Neural progenitor cell (in vitro differentiated cells): Measurements from ENCODE around the gene SPDYE3. TPM values are rescaled to one million over a fixed set of nuclear protein-coding genes. Genes with fewer than 3 reads are reported as not detected.

Source experiments
- DNase-seq: peaks from one replicate; pipeline ENCODE4 v3.0.0-alpha.2; 2016; ENCODE audit warnings: low spot score
- H2AFZ ChIP-seq: fragments of 200-600 bp; sonication (generic); replicated peaks from 2 replicates; pipeline ENCODE4 v1.6.1; 2016; ENCODE audit warnings: antibody characterized with exemption
- H3F3A ChIP-seq: fragments of 200-600 bp; sonication (generic); 2 replicates; pipeline ENCODE4 v1.6.1; 2016; ENCODE audit warnings: antibody characterized with exemption, low read depth
- H3K27ac ChIP-seq: fragments of 200-600 bp; sonication (generic); 2 replicates; pipeline ENCODE4 v1.5.1; 2016; ENCODE audit warnings: mild to moderate bottlenecking
- H3K27me3 ChIP-seq: fragments of 200-600 bp; sonication (generic); 2 replicates; pipeline ENCODE4 v1.6.1; 2016; ENCODE audit warnings: mild to moderate bottlenecking, moderate library complexity
- H3K36me3 ChIP-seq: fragments of 200-600 bp; sonication (generic); 2 replicates; pipeline ENCODE4 v1.5.1; 2016
- H3K4me1 ChIP-seq: fragments of 200-600 bp; sonication (generic); 2 replicates; pipeline ENCODE4 v1.6.1; 2016; ENCODE audit warnings: mixed run types
- H3K4me2 ChIP-seq: fragments of 200-600 bp; sonication (generic); 2 replicates; pipeline ENCODE4 v1.6.1; 2016
- H3K4me3 ChIP-seq: fragments of 200-600 bp; sonication (generic); 2 replicates; pipeline ENCODE4 v1.5.1; 2016
- H3K79me2 ChIP-seq: fragments of 200-600 bp; sonication (generic); 2 replicates; pipeline ENCODE4 v1.6.1; 2016; ENCODE audit warnings: low read depth
- H3K9ac ChIP-seq: fragments of 200-600 bp; sonication (generic); 2 replicates; pipeline ENCODE4 v1.6.1; 2016
- H3K9me3 ChIP-seq: fragments of 200-600 bp; sonication (generic); 2 replicates; pipeline ENCODE4 v1.5.1; 2016; ENCODE audit warnings: low read depth
- H4K20me1 ChIP-seq: fragments of 200-600 bp; sonication (generic); 2 replicates; pipeline ENCODE4 v1.6.1; 2016; ENCODE audit warnings: low read depth
- H3K27ac Mint-ChIP-seq: 3 replicates; pipeline ENCODE4 v1.8.0; 2021; ENCODE audit warnings: mixed read lengths
- H3K27me3 Mint-ChIP-seq: 2 replicates; pipeline ENCODE4 v1.8.0; 2022; ENCODE audit warnings: low read depth, mild to moderate bottlenecking, inconsistent platforms, moderate library complexity, mixed read lengths; ENCODE audit not compliant: insufficient read depth
- H3K36me3 Mint-ChIP-seq: 3 replicates; pipeline ENCODE4 v1.8.0; 2021; ENCODE audit warnings: mixed read lengths
- H3K4me1 Mint-ChIP-seq: 3 replicates; pipeline ENCODE4 v1.8.0; 2021; ENCODE audit warnings: mixed read lengths
- H3K4me3 Mint-ChIP-seq: 3 replicates; pipeline ENCODE4 v1.8.0; 2021; ENCODE audit warnings: mild to moderate bottlenecking, moderate library complexity, mixed read lengths
- H3K9me3 Mint-ChIP-seq: 3 replicates; pipeline ENCODE4 v1.8.0; 2020; ENCODE audit warnings: mixed read lengths
- EZH2 ChIP-seq: fragments of 200-600 bp; sonication (generic); IDR thresholded peaks from 2 replicates; pipeline ENCODE4 v1.6.1; 2017; ENCODE audit warnings: antibody characterized with exemption, mild to moderate bottlenecking, moderate library complexity
- EZH2phosphoT487 ChIP-seq: fragments of 200-600 bp; sonication (generic); IDR thresholded peaks from 2 replicates; pipeline ENCODE4 v1.6.1; 2017; ENCODE audit warnings: antibody characterized with exemption
- total RNA-seq: library from RNA; depleted of rRNA; stranded (reverse); fragments of >200 nt; gene quantifications from 2 replicates; pipeline ENCODE4 v1.2.3, GENCODE V29; 2015; ENCODE audit warnings: low replicate concordance
- TF ChIP-seq, protein P1 (sequence below): fragments of 200-600 bp; sonication (generic); IDR thresholded peaks from 2 replicates; pipeline ENCODE4 v1.5.1; 2017; ENCODE audit warnings: antibody characterized with exemption, mild to moderate bottlenecking

Gene SPDYE3
- total RNA-seq, 1 donor from 2014 or later = not detected

DNA sequence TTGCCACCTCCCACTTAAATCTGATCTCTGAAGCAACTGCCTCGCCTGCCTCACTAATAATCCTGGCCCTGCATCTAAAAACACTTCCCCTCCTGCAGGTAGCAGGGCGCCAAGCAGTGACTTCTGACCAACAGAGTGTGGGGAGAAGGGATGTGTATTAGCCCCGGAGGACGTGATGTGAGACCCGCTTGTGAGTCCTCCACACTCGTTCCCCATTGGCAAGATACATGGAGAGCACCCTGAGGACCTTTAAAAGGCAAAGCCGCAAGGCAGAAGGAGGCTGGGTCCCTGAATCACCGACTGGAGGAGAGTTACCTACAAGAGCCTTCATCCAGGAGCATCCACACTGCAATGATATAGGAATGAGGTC, 59.7 kb downstream of the SPDYE3 start:
- TF ChIP-seq EZH2 = no peak
- TF ChIP-seq EZH2phosphoT487 = no peak
- TF ChIP-seq, protein P1, sequence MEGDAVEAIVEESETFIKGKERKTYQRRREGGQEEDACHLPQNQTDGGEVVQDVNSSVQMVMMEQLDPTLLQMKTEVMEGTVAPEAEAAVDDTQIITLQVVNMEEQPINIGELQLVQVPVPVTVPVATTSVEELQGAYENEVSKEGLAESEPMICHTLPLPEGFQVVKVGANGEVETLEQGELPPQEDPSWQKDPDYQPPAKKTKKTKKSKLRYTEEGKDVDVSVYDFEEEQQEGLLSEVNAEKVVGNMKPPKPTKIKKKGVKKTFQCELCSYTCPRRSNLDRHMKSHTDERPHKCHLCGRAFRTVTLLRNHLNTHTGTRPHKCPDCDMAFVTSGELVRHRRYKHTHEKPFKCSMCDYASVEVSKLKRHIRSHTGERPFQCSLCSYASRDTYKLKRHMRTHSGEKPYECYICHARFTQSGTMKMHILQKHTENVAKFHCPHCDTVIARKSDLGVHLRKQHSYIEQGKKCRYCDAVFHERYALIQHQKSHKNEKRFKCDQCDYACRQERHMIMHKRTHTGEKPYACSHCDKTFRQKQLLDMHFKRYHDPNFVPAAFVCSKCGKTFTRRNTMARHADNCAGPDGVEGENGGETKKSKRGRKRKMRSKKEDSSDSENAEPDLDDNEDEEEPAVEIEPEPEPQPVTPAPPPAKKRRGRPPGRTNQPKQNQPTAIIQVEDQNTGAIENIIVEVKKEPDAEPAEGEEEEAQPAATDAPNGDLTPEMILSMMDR = no peak
- no peak for DNase-seq
- H2AFZ ChIP-seq = no peak overlapping the region
- peak overlapping the region; percentile 29 for H3K27ac ChIP-seq
- Mint-ChIP-seq H3K27me3 (peaks cover 3% of the 10 kb centered on the region), H3K36me3 (peaks cover 26% of the 10 kb centered on the region), H3K9me3 (no peaks in the 10 kb centered on the region), H3K4me3 (peak overlapping the region; percentile 64), H3K4me1 (peaks cover 20% of the 10 kb centered on the region), H3K27ac (no peak overlapping the region)
- no peak overlapping the region for H3K4me2 ChIP-seq
- H3K79me2 ChIP-seq = no peaks in the 10 kb centered on the region
- H3K9me3 ChIP-seq = no peaks in the 10 kb centered on the region
- H3K4me1 ChIP-seq = peaks cover 26% of the 10 kb centered on the region
- H3K27me3 ChIP-seq = no peaks in the 10 kb centered on the region
- no peak overlapping the region for H3K9ac ChIP-seq
- no peak overlapping the region for H3K4me3 ChIP-seq
- H4K20me1 ChIP-seq = peaks cover 6% of the 10 kb centered on the region
- no peaks in the 10 kb centered on the region for H3K36me3 ChIP-seq
- peaks cover 28% of the 10 kb centered on the region for H3F3A ChIP-seq

DNA sequence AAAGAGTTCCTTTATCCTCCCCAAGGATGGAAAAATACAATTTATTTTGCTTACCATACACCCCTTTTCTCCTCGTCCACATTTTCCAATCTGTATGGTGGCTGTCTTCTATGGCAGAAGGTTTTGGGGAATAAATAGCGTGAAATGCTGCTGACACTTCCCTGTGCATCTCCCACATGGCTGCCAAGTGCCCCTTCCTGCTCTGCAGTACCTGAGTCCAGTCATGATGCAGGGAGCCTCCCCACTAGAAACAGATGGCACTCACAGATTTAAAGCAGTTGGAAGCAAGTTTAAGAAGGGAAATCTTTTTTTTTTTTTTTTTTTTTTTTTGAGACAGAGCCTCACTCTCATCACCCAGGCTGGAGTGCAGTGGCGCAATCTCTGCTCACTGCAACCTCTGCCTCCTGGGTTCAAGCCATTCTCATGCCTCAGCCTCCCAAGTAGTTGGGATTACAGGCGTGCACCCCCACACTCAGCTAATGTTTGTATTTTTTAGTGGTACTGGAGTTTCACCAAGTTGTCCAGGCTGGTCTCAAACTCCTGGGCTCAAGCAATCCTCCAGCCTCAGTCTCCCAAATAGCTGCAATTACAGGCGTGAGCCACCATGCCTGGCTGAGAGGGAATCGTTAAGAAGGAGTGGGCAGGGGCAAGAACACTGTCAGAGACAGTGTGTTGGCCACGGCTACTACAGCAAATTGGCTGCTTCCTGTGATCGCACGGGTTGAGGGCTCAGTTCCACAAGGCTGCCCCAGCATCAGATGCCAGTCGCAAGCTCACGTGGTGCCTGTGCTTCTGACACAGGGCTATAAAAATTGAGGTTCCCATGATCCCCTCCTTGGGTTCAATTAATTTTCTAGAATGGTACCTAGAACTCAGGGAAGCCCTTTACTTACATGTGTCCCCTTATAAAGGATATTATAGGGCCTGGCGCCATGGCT, 60.4 kb downstream of the SPDYE3 start:
- Histone ChIP-seq H2AFZ (no peak overlapping the region), H3F3A (peaks cover 28% of the 10 kb centered on the region), H3K36me3 (no peaks in the 10 kb centered on the region), H3K27ac (peak overlapping the region; percentile 29), H3K4me2 (no peak overlapping the region), H3K79me2 (no peaks in the 10 kb centered on the region), H3K4me1 (peaks cover 26% of the 10 kb centered on the region), H3K4me3 (no peak overlapping the region), H4K20me1 (peaks cover 6% of the 10 kb centered on the region), H3K9me3 (no peaks in the 10 kb centered on the region), H3K9ac (no peak overlapping the region), H3K27me3 (no peaks in the 10 kb centered on the region)
- Mint-ChIP-seq H3K4me3 (peak overlapping the region; percentile 27), H3K4me1 (peaks cover 20% of the 10 kb centered on the region), H3K27me3 (peaks cover 3% of the 10 kb centered on the region), H3K27ac (peak overlapping the region; percentile 96), H3K36me3 (peaks cover 24% of the 10 kb centered on the region), H3K9me3 (no peaks in the 10 kb centered on the region)
- no peak for TF ChIP-seq EZH2phosphoT487
- TF ChIP-seq EZH2 = no peak
- TF ChIP-seq, protein P1 = no peak
- no peak for DNase-seq

DNA sequence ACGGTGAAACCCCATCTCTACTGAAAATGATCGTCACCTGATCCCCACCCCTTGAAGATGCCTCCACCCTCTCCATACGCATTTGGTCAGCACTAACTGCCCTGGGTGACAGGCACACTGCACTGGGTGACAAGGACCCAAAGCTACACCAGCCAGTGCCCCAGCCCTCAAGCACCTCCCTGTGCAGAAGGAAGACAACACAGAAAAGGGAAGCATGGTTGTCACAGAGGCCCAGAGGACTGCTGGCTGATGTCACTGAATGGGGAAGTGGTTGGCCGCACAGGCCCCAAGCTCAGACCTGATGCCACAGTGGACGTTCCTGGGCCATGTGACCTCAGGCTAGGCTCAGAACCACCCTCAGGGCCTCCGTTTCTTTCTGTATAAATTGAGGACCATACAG, 61.6 kb downstream of the SPDYE3 start:
- H3K9me3 ChIP-seq = no peaks in the 10 kb centered on the region
- peaks cover 6% of the 10 kb centered on the region for H4K20me1 ChIP-seq
- no peak overlapping the region for H3K4me3 ChIP-seq
- no peak overlapping the region for H2AFZ ChIP-seq
- H3K27ac ChIP-seq = peak overlapping the region; percentile 37
- H3K27ac Mint-ChIP-seq = peak overlapping the region; percentile 87
- H3K36me3 ChIP-seq = no peaks in the 10 kb centered on the region
- peaks cover 3% of the 10 kb centered on the region for H3K27me3 Mint-ChIP-seq
- H3K4me3 Mint-ChIP-seq = peak overlapping the region; percentile 13
- no peak overlapping the region for H3K4me2 ChIP-seq
- no peaks in the 10 kb centered on the region for H3K9me3 Mint-ChIP-seq
- peaks cover 26% of the 10 kb centered on the region for H3K4me1 ChIP-seq
- peaks cover 25% of the 10 kb centered on the region for H3K4me1 Mint-ChIP-seq
- no peak for TF ChIP-seq EZH2
- TF ChIP-seq, protein P1 = no peak
- TF ChIP-seq EZH2phosphoT487 = no peak
- H3K9ac ChIP-seq = no peak overlapping the region
- H3F3A ChIP-seq = peaks cover 28% of the 10 kb centered on the region
- DNase-seq = no peak
- no peaks in the 10 kb centered on the region for H3K79me2 ChIP-seq
- H3K36me3 Mint-ChIP-seq = peaks cover 18% of the 10 kb centered on the region
- no peaks in the 10 kb centered on the region for H3K27me3 ChIP-seq
